HG02884 (cell line): ENCODE data around the gene PTRH2.

ENCODE experiments used
- ATAC-seq: cut with Tn5 transposase; IDR thresholded peaks from one replicate; pipeline ENCODE4 v1.9.1; 2021; ENCODE audit warnings: mild to moderate bottlenecking, moderate library complexity; ENCODE audit not compliant: unreplicated experiment

PTRH2 gene

GRCh38 chr17:59722623-59723022 lies 15.4 kb upstream of the PTRH2 start:
- no peak for ATAC-seq

GRCh38 chr17:59719526-59719925 lies 12.3 kb upstream of the PTRH2 start:
- ATAC-seq = no peak

- ATAC-seq = no peak
These were observed 9.2 kb upstream of the PTRH2 start for GRCh38 chr17:59716427-59716826.

GRCh38 chr17:59714255-59714654 lies 7.0 kb upstream of the PTRH2 start:
- no peak for ATAC-seq

GRCh38 chr17:59712862-59713261 lies 5.6 kb upstream of the PTRH2 start:
- ATAC-seq = no peak

- no peak for ATAC-seq
These were observed 4.7 kb upstream of the PTRH2 start for GRCh38 chr17:59711936-59712335.

GRCh38 chr17:59707971-59708430 lies 771 bp upstream of the PTRH2 start:
- no peak for ATAC-seq

- no peak for ATAC-seq
These were observed 4.9 kb downstream of the PTRH2 start for GRCh38 chr17:59702304-59702703.

GRCh38 chr17:59699786-59700185 lies 7.4 kb downstream of the PTRH2 start:
- ATAC-seq = no peak

- no peak for ATAC-seq
These were observed 8.0 kb downstream of the PTRH2 start for GRCh38 chr17:59699218-59699617.

GRCh38 chr17:59698143-59698542 lies 9.1 kb downstream of the PTRH2 start:
- no peak for ATAC-seq

GRCh38 chr17:59696682-59697277 lies 10.4 kb downstream of the PTRH2 start:
- no peak for ATAC-seq

GRCh38 chr17:59695945-59696681 lies 11.1 kb downstream of the PTRH2 start:
- ATAC-seq = no peak

GRCh38 chr17:59694344-59694743 lies 12.9 kb downstream of the PTRH2 start:
- no peak for ATAC-seq

- no peak for ATAC-seq
These were observed 13.6 kb downstream of the PTRH2 start for GRCh38 chr17:59693582-59693981.

GRCh38 chr17:59688496-59688895 lies 18.7 kb downstream of the PTRH2 start:
- no peak for ATAC-seq

- ATAC-seq = no peak
These were observed 19.2 kb downstream of the PTRH2 start for GRCh38 chr17:59688008-59688407.

GRCh38 chr17:59684967-59685366 lies 22.3 kb downstream of the PTRH2 start:
- ATAC-seq = no peak

GRCh38 chr17:59683283-59683682 lies 23.9 kb downstream of the PTRH2 start:
- no peak for ATAC-seq

GRCh38 chr17:59680314-59680713 lies 26.9 kb downstream of the PTRH2 start:
- ATAC-seq = no peak

GRCh38 chr17:59678918-59679317 lies 28.3 kb downstream of the PTRH2 start:
- ATAC-seq = no peak

- no peak for ATAC-seq
These were observed 30.5 kb downstream of the PTRH2 start for GRCh38 chr17:59676716-59677115.

GRCh38 chr17:59675231-59675630 lies 32.0 kb downstream of the PTRH2 start:
- ATAC-seq = no peak
